Keratinocyte (primary cell): Measurements from ENCODE around the gene MXI1. TPM values are rescaled to one million over a fixed set of nuclear protein-coding genes. Genes with fewer than 3 reads are reported as not detected.

ENCODE experiments used
- DNase-seq: peaks from one replicate; pipeline ENCODE4 v3.0.0-alpha.2; 2011; ENCODE audit warnings: low read depth, missing footprints, low spot score
- FAIRE-seq: peaks from 2 replicates; lab custom pipeline; 2011; peaks lifted over from hg19 to GRCh38; lab: Jason Lieb, UNC
- H2AFZ ChIP-seq: 2 replicates; pipeline ENCODE4 v1.6.0; 2012; ENCODE audit warnings: low read length, control low read depth, inconsistent platforms; ENCODE audit not compliant: control insufficient read depth
- H3K27ac ChIP-seq: 2 replicates; pipeline ENCODE4 v1.5.1; 2011; ENCODE audit warnings: low read length; ENCODE audit not compliant: control insufficient read depth, insufficient read depth
- H3K27me3 ChIP-seq: 3 replicates; pipeline ENCODE4 v1.6.0; 2011; ENCODE audit warnings: low read length; ENCODE audit not compliant: control insufficient read depth, insufficient read depth; ENCODE audit errors: extremely low read depth
- H3K36me3 ChIP-seq, 2 experiments: 2 replicates in 1 of 2; 3 replicates in 1 of 2; pipeline ENCODE4 v1.5.1; 2011; ENCODE audit warnings: low read length in 2 of 2, mild to moderate bottlenecking in 1 of 2; ENCODE audit not compliant: control insufficient read depth in 2 of 2, insufficient read depth in 2 of 2; ENCODE audit errors: extremely low read depth in 1 of 2
- H3K4me1 ChIP-seq: 3 replicates; pipeline ENCODE4 v1.5.1; 2011; ENCODE audit warnings: low read length; ENCODE audit not compliant: control insufficient read depth, insufficient read depth; ENCODE audit errors: extremely low read depth
- H3K4me2 ChIP-seq: 3 replicates; pipeline ENCODE4 v1.6.0; 2011; ENCODE audit warnings: low read depth, low read length; ENCODE audit not compliant: control insufficient read depth, insufficient read depth; ENCODE audit errors: extremely low read depth
- H3K4me3 ChIP-seq, 3 experiments: fragments of 200-600 bp in 1 of 3; sonication (generic) in 1 of 3; 2 replicates in 2 of 3; 3 replicates in 1 of 3; pipeline ENCODE4 v1.5.1; 2011 to 2016; ENCODE audit warnings: low read length in 3 of 3, mild to moderate bottlenecking in 3 of 3, control low read depth in 2 of 3, inconsistent platforms in 1 of 3, low read depth in 1 of 3, mixed read lengths in 1 of 3, mixed run types in 1 of 3, moderate library complexity in 1 of 3; ENCODE audit not compliant: control insufficient read depth in 2 of 3, insufficient read depth in 2 of 3; ENCODE audit errors: extremely low read depth in 1 of 3
- H3K79me2 ChIP-seq: 2 replicates; pipeline ENCODE4 v1.6.0; 2012; ENCODE audit warnings: low read length; ENCODE audit not compliant: control insufficient read depth, insufficient read depth
- H3K9ac ChIP-seq: 3 replicates; pipeline ENCODE4 v1.6.0; 2011; ENCODE audit warnings: low read length; ENCODE audit not compliant: control insufficient read depth, insufficient read depth; ENCODE audit errors: extremely low read depth
- H3K9me1 ChIP-seq: 3 replicates; pipeline ENCODE4 v1.6.0; 2011; ENCODE audit warnings: low read length; ENCODE audit not compliant: control insufficient read depth, insufficient read depth; ENCODE audit errors: extremely low read depth
- H3K9me3 ChIP-seq: 2 replicates; pipeline ENCODE4 v1.5.1; 2012; ENCODE audit warnings: low read depth, low read length; ENCODE audit not compliant: control insufficient read depth
- H4K20me1 ChIP-seq: 3 replicates; pipeline ENCODE4 v1.6.0; 2011; ENCODE audit warnings: low read length; ENCODE audit not compliant: control insufficient read depth, insufficient read depth; ENCODE audit errors: extremely low read depth
- CTCF ChIP-seq, 3 experiments: IDR thresholded peaks in 1 of 3; conservative IDR thresholded peaks in 1 of 3; optimal IDR thresholded peaks in 1 of 3; 2 replicates in 2 of 3; 3 replicates in 1 of 3; pipeline versions ENCODE3 to v1.5.1; 2011; ENCODE audit warnings: low read length in 3 of 3, mild to moderate bottlenecking in 3 of 3, moderate library complexity in 2 of 3, control low read depth in 1 of 3, inconsistent platforms in 1 of 3; ENCODE audit not compliant: insufficient read depth in 2 of 3; ENCODE audit errors: extremely low read depth in 1 of 3
- EZH2 ChIP-seq: IDR thresholded peaks from one replicate; pipeline ENCODE4 v1.6.1; 2012; ENCODE audit warnings: inconsistent platforms, mild to moderate bottlenecking, low read length, moderate library complexity
- dilution Hi-C: fragments of 300-500 bp; cut with MboI; formaldehyde crosslinking; loops from one replicate; pipeline ENCODE4 v1.7.0; 2020; ENCODE audit warnings: low sequenced_read_pairs; ENCODE audit not compliant: extremely low pct_ligation_motif_present
- polyA plus RNA-seq, 5 experiments: library from polyadenylated mRNA; depleted of rRNA in 3 of 5; stranded (reverse) in 3 of 5; stranded (forward) in 1 of 5; unstranded in 1 of 5; fragments of >200 nt; gene quantifications; 1 replicate in 1 of 5; 2 replicates in 3 of 5; 3 replicates in 1 of 5; pipeline versions ENCODE4 v1.2.1 to v1.2.3, GENCODE V29; 2011 to 2012; ENCODE audit warnings: missing spikeins in 2 of 5, low read depth in 1 of 5, low replicate concordance in 1 of 5

Gene MXI1
- polyA plus RNA-seq, 1 donor (not counting 4 experiments of a cell fraction or from before 2014, with no cell fraction given) = 17.8 TPM

- Histone ChIP-seq H3K4me3 (peak overlapping the region; percentile 78 to 97 (median 92)), H2AFZ (no peak overlapping the region), H3K27ac (peak overlapping the region; percentile 84), H4K20me1 (peaks cover 6% of the 10 kb centered on the region), H3K4me2 (no peak overlapping the region), H3K79me2 (peaks cover 50% of the 10 kb centered on the region), H3K36me3 (peaks cover 7 to 23% of the 10 kb centered on the region in 2 experiments), H3K27me3 (no peaks in the 10 kb centered on the region), H3K9me1 (no peaks in the 10 kb centered on the region), H3K9me3 (no peaks in the 10 kb centered on the region), H3K4me1 (peaks cover 33% of the 10 kb centered on the region), H3K9ac (peak overlapping the region; percentile 96)
- FAIRE-seq (no peak), DNase-seq (no peak)
- dilution Hi-C loops = loop anchor here (25.0 kb wide), 2 partner anchors 258 to 583 kb away; partner anchors contain the start of gene SMC3
- TF ChIP-seq CTCF (optimal IDR thresholded peaks at IDR 0.05 in 1 of 3, IDR thresholded peaks at IDR 0.05 in 1 of 3, conservative IDR thresholded peaks at IDR 0.05 in 1 of 3; ENCODE audit: extremely low read depth in 1 of 3, insufficient read depth in 2 of 3, low read length in 3 of 3) = no peak
- TF ChIP-seq EZH2 = no peak
Measured at GRCh38 chr10:110304394-110304779, 97.0 kb downstream of the MXI1 start.

DNA sequence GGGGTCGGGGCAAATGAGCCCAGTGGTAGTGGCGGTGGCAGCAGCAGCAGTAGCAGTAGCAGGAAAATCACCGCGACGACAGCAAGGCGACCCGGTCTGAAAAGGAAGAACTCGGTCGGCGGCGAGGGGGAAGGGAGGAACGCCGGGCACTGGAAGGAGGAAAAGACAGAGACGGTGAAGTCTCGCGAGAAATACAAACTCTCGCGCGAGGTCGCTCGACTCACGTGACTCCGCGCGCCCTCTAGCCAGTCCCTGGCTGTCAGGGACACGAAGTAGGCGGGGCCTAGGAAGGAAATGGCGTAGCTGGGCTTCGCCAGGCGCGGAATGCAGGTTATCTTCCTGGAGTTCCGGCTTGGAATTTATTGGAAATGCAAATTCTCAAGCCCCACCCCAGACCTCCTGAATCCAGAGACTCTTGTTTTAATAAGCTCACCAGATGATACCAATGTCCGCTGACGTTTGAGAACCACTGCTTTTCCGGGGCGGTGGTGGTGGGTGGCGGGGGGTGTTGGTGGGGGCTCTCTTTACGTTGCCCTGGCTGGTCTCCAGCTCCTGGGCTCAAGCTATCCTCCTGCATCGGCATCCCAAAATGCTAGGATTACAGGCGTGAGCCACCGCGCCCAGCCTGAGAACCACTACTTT is 97.5 kb downstream of the MXI1 start, which contains the start of gene SMNDC1:
Gene SMNDC1, minus strand, starts transcription at position 141 of the 642 bp plus-strand sequence. CDS start 1,333 bp downstream, outside the sequence.
- Histone ChIP-seq H4K20me1 (peaks cover 6% of the 10 kb centered on the region), H3K36me3 (peaks cover 6 to 21% of the 10 kb centered on the region in 2 experiments), H3K4me3 (peak within 1 kb of the TSS; percentile 78 to 97 (median 92)), H3K27ac (peak within 1 kb of the TSS; percentile 84), H3K79me2 (peaks cover 47% of the 10 kb centered on the region), H3K4me2 (peak within 1 kb of the TSS; percentile 95), H3K9ac (peak within 1 kb of the TSS; percentile 96), H3K9me1 (no peaks in the 10 kb centered on the region), H3K27me3 (no peaks in the 10 kb centered on the region), H2AFZ (peak within 1 kb of the TSS; percentile 43), H3K4me1 (peaks cover 33% of the 10 kb centered on the region), H3K9me3 (no peaks in the 10 kb centered on the region)
- TF ChIP-seq CTCF (optimal IDR thresholded peaks at IDR 0.05 in 1 of 3, IDR thresholded peaks at IDR 0.05 in 1 of 3, conservative IDR thresholded peaks at IDR 0.05 in 1 of 3; ENCODE audit: extremely low read depth in 1 of 3, insufficient read depth in 2 of 3, low read length in 3 of 3) (no peak), EZH2 (no peak)
- dilution Hi-C loops = loop anchor here (25.0 kb wide), 2 partner anchors 257 to 582 kb away; partner anchors contain the start of gene SMC3
- DNase-seq (peak; percentile 93), FAIRE-seq (peak; percentile 95)
